Smooth muscle cell (in vitro differentiated cells): Measurements from ENCODE around the gene GAS7. TPM values are rescaled to one million over a fixed set of nuclear protein-coding genes. Genes with fewer than 3 reads are reported as not detected.
A peak's percentile ranks its signal among the peaks of the same experiment; 100 is the strongest.

Experiments used
- DNase-seq: peaks from one replicate; lab custom pipeline; 2025; ENCODE audit not compliant: unreplicated experiment; lab: John Stamatoyannopoulos, UW
- H2AFZ ChIP-seq: fragments of 200-600 bp; sonication (generic); 2 replicates; pipeline ENCODE4 v1.6.0; 2016; ENCODE audit warnings: antibody characterized with exemption, low read depth, mild to moderate bottlenecking
- H3F3A ChIP-seq: fragments of 200-600 bp; sonication (generic); 2 replicates; pipeline ENCODE4 v1.6.0; 2017; ENCODE audit warnings: antibody characterized with exemption, low read depth
- H3K27ac ChIP-seq: fragments of 200-600 bp; sonication (generic); 2 replicates; pipeline ENCODE4 v1.5.1; 2016; ENCODE audit warnings: low read depth, mild to moderate bottlenecking
- H3K27me3 ChIP-seq: fragments of 200-600 bp; sonication (generic); 2 replicates; pipeline ENCODE4 v1.6.1; 2016; ENCODE audit warnings: low read depth, mild to moderate bottlenecking
- H3K36me3 ChIP-seq: fragments of 200-600 bp; sonication (generic); 2 replicates; pipeline ENCODE4 v1.5.1; 2016; ENCODE audit warnings: low read depth
- H3K4me1 ChIP-seq: fragments of 200-600 bp; sonication (generic); 2 replicates; pipeline ENCODE4 v1.5.1; 2016; ENCODE audit warnings: low read depth
- H3K4me2 ChIP-seq: fragments of 200-600 bp; sonication (generic); 2 replicates; pipeline ENCODE4 v1.6.0; 2016; ENCODE audit warnings: mild to moderate bottlenecking
- H3K4me3 ChIP-seq: fragments of 200-600 bp; sonication (generic); 2 replicates; pipeline ENCODE4 v1.5.1; 2016; ENCODE audit warnings: mild to moderate bottlenecking
- H3K79me2 ChIP-seq: fragments of 200-600 bp; sonication (generic); 2 replicates; pipeline ENCODE4 v1.6.0; 2016; ENCODE audit warnings: low read depth, mild to moderate bottlenecking
- H3K9ac ChIP-seq: fragments of 200-600 bp; sonication (generic); 2 replicates; pipeline ENCODE4 v1.6.0; 2016; ENCODE audit warnings: low read depth
- H3K9me3 ChIP-seq: fragments of 200-600 bp; sonication (generic); replicated peaks from 2 replicates; pipeline ENCODE4 v1.5.1; 2016; ENCODE audit warnings: low read depth
- H4K20me1 ChIP-seq: fragments of 200-600 bp; sonication (generic); 2 replicates; pipeline ENCODE4 v1.6.0; 2016; ENCODE audit warnings: low read depth
- CTCF ChIP-seq: fragments of 200-600 bp; sonication (generic); IDR thresholded peaks from 2 replicates; pipeline ENCODE4 v1.5.1; 2017; ENCODE audit warnings: borderline replicate concordance, mild to moderate bottlenecking, antibody characterized with exemption; ENCODE audit not compliant: insufficient read depth, poor library complexity, severe bottlenecking
- WGBS: methylation state at CpG from one replicate; pipeline ENCODE4 v1.1.7; 2016; ENCODE audit warnings: low lambda C conversion rate; 5-methylcytosine and 5-hydroxymethylcytosine counted together
- polyA plus RNA-seq: library from polyadenylated mRNA; unstranded; fragments of >200 nt; fragmentation: Nextera tagmentation; extraction: Ambion mirVana; gene quantifications from 2 replicates; pipeline ENCODE4 v1.2.1, GENCODE V29; 2016
- total RNA-seq: library from RNA; depleted of rRNA; stranded (reverse); fragments of >200 nt; gene quantifications from 2 replicates; pipeline ENCODE4 v1.2.3, GENCODE V29; 2014

The GAS7 gene
- total and polyA plus RNA-seq, 2 experiments from 2014 or later: 86.8 to 103 TPM

GRCh38 chr17:10170233-10170632, 28.2 kb downstream of the GAS7 start:
- DNase-seq: no peak
- Histone ChIP-seq H4K20me1 (peaks cover 58% of the 10 kb centered on the region), H3K27ac (peak overlapping the region; percentile 86), H3K9me3 (no peaks in the 10 kb centered on the region), H3K4me3 (no peak overlapping the region), H3K27me3 (no peaks in the 10 kb centered on the region), H3K4me1 (peaks cover 19% of the 10 kb centered on the region), H3F3A (peaks cover 7% of the 10 kb centered on the region), H3K4me2 (peak overlapping the region; percentile 77), H3K36me3 (no peaks in the 10 kb centered on the region), H3K9ac (no peak overlapping the region), H2AFZ (no peak overlapping the region), H3K79me2 (peaks cover 68% of the 10 kb centered on the region)
- 71% methylated on average over 3 of the region's 3 CpGs for WGBS
- TF ChIP-seq CTCF: no peak

- Histone ChIP-seq H3F3A (peaks cover 7% of the 10 kb centered on the region), H3K9me3 (no peaks in the 10 kb centered on the region), H3K4me3 (no peak overlapping the region), H3K79me2 (peaks cover 70% of the 10 kb centered on the region), H4K20me1 (peaks cover 62% of the 10 kb centered on the region), H2AFZ (no peak overlapping the region), H3K27me3 (no peaks in the 10 kb centered on the region), H3K27ac (peak overlapping the region; percentile 86), H3K4me1 (peaks cover 19% of the 10 kb centered on the region), H3K9ac (no peak overlapping the region), H3K36me3 (no peaks in the 10 kb centered on the region), H3K4me2 (peak overlapping the region; percentile 16)
- no peak for DNase-seq
- TF ChIP-seq CTCF: no peak
- 16% methylated on average over 4 of the region's 4 CpGs for WGBS
These were observed 29.1 kb downstream of the GAS7 start for GRCh38 chr17:10169290-10169689.

- H3F3A ChIP-seq: peaks cover 17% of the 10 kb centered on the region
- WGBS: 86% methylated on average over 7 of the region's 7 CpGs
These were observed 32.0 kb downstream of the GAS7 start for GRCh38 chr17:10166176-10166935.

More at GRCh38 chr17:10166176-10166935, 32.0 kb downstream of the GAS7 start:
- Histone ChIP-seq H3K9ac (no peak overlapping the region), H3K4me3 (no peak overlapping the region), H3K9me3 (no peaks in the 10 kb centered on the region), H2AFZ (no peak overlapping the region), H3K36me3 (no peaks in the 10 kb centered on the region), H3K4me2 (no peak overlapping the region), H4K20me1 (peaks cover 62% of the 10 kb centered on the region), H3K4me1 (peaks cover 7% of the 10 kb centered on the region), H3K27ac (no peak overlapping the region), H3K79me2 (peaks cover 81% of the 10 kb centered on the region), H3K27me3 (no peaks in the 10 kb centered on the region)
- no peak for DNase-seq
- no peak for TF ChIP-seq CTCF
